CD8-positive, alpha-beta memory T cell (primary cell): ENCODE data around the gene MTHFD2L. TPM values are rescaled to one million over a fixed set of nuclear protein-coding genes. Genes with fewer than 3 reads are reported as not detected.

Experiments used
- CTCF ChIA-PET: fragments of 350-600 bp; sonication (Branson Sonifier 250); formaldehyde crosslinking; loops from one replicate; lab custom pipeline; 2021; ENCODE audit warnings: antibody characterized with exemption; lab: Charles Lee
- POLR2A ChIA-PET: fragments of 350-600 bp; sonication (Branson Sonifier 250); formaldehyde crosslinking; loops from one replicate; lab custom pipeline; 2021; ENCODE audit warnings: antibody characterized with exemption; lab: Charles Lee
- DNase-seq, 5 donors: peaks; one replicate each; pipeline versions ENCODE4 v3.0.0 to v3.0.0-alpha.2; 2020 to 2022; ENCODE audit warnings: mixed read lengths in 1 of 5
- H3K27ac ChIP-seq: one replicate; pipeline ENCODE4 v1.7.0; 2013; ENCODE audit warnings: low read depth, mild to moderate bottlenecking, low read length, moderate library complexity
- H3K27me3 ChIP-seq: 2 replicates; pipeline ENCODE4 v1.7.0; 2013; ENCODE audit warnings: low read length, mild to moderate bottlenecking; ENCODE audit not compliant: insufficient read depth, poor library complexity, severe bottlenecking
- H3K36me3 ChIP-seq: 2 replicates; pipeline ENCODE4 v1.7.0; 2013; ENCODE audit warnings: mild to moderate bottlenecking, low read length, moderate library complexity; ENCODE audit not compliant: insufficient read depth
- H3K4me1 ChIP-seq: 2 replicates; pipeline ENCODE4 v1.7.0; 2013; ENCODE audit warnings: mild to moderate bottlenecking, low read length, moderate library complexity; ENCODE audit not compliant: insufficient read depth
- H3K4me3 ChIP-seq: 2 replicates; pipeline ENCODE4 v1.7.0; 2013; ENCODE audit warnings: mild to moderate bottlenecking, low read length
- H3K9me3 ChIP-seq: 2 replicates; pipeline ENCODE4 v1.7.0; 2013; ENCODE audit warnings: mild to moderate bottlenecking, low read length
- H3K27ac Mint-ChIP-seq, 8 donors: one replicate each; pipeline ENCODE4 v1.8.0; 2020 to 2021; ENCODE audit warnings: mixed read lengths in 8 of 8, mild to moderate bottlenecking in 6 of 8, inconsistent platforms in 3 of 8, moderate library complexity in 3 of 8
- H3K27me3 Mint-ChIP-seq, 2 donors: one replicate each; pipeline ENCODE4 v1.8.0; 2020 to 2021; ENCODE audit warnings: mixed read lengths in 2 of 2, mild to moderate bottlenecking in 1 of 2, moderate library complexity in 1 of 2
- H3K36me3 Mint-ChIP-seq, 3 donors: one replicate each; pipeline ENCODE4 v1.8.0; 2020 to 2021; ENCODE audit warnings: mixed read lengths in 3 of 3, inconsistent platforms in 1 of 3, mild to moderate bottlenecking in 1 of 3
- H3K4me1 Mint-ChIP-seq, 3 donors: one replicate each; pipeline ENCODE4 v1.8.0; 2020 to 2021; ENCODE audit warnings: mixed read lengths in 3 of 3, inconsistent platforms in 1 of 3, mild to moderate bottlenecking in 1 of 3
- H3K4me3 Mint-ChIP-seq, 7 donors: one replicate each; pipeline ENCODE4 v1.8.0; 2020 to 2021; ENCODE audit warnings: mixed read lengths in 7 of 7, mild to moderate bottlenecking in 6 of 7, moderate library complexity in 4 of 7, inconsistent platforms in 2 of 7
- H3K9me3 Mint-ChIP-seq, 5 donors: one replicate each; pipeline ENCODE4 v1.8.0; 2020 to 2022; ENCODE audit warnings: mixed read lengths in 5 of 5, mild to moderate bottlenecking in 3 of 5, moderate library complexity in 2 of 5, inconsistent platforms in 1 of 5
- polyA plus RNA-seq: library from polyadenylated mRNA; unstranded; fragments of 300-500 nt; fragmentation: Illumina TruSeq; gene quantifications from one replicate; pipeline ENCODE4 v1.2.3, GENCODE V29; 2021
- total RNA-seq, 2 experiments: library from RNA; stranded (reverse); gene quantifications; one replicate each; pipeline ENCODE4 v1.2.3, GENCODE V29; 2021

Gene MTHFD2L
- total and polyA plus RNA-seq, 3 experiments from 2014 or later = 5.0 to 8.5 (median 7.5) TPM

DNA sequence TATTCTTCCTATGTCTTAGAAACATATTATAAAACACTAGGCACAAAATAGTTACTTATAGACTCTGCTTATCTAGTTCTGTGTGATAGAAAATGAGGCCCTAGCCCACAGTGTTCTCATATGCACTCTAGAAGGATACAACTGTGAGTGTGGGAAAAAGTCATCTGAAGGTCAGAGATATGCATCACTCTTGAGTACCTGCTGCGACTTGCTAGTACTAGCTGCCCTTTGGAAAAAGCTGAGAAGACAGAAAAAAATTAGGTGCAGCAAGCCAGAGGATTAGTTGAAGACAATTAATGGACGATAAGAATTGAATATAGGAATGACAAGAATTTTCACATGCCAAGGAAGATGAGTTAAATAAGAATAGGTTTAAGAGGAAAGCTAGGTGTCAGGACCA lies 61.3 kb downstream of the MTHFD2L start:
- H3K27me3 ChIP-seq = no peaks in the 10 kb centered on the region
- Mint-ChIP-seq H3K27me3 (peaks cover 0 to 3% of the 10 kb centered on the region in 2 donors), H3K36me3 (peaks cover 2 to 12% (median 3%) of the 10 kb centered on the region in 3 donors), H3K9me3 (peaks cover 0 to 3% (median 0%) of the 10 kb centered on the region in 5 donors), H3K27ac (peak overlapping the region in 1 of 8 donors; percentile 17), H3K4me3 (no peak overlapping the region), H3K4me1 (peaks cover 4 to 7% (median 5%) of the 10 kb centered on the region in 3 donors)
- H3K9me3 ChIP-seq = no peaks in the 10 kb centered on the region
- no peak overlapping the region for H3K27ac ChIP-seq
- no peaks in the 10 kb centered on the region for H3K36me3 ChIP-seq
- H3K4me1 ChIP-seq = no peaks in the 10 kb centered on the region
- DNase-seq = no peak
- CTCF ChIA-PET = no interaction called here
- H3K4me3 ChIP-seq = no peak overlapping the region
- POLR2A ChIA-PET = no interaction called here

DNA sequence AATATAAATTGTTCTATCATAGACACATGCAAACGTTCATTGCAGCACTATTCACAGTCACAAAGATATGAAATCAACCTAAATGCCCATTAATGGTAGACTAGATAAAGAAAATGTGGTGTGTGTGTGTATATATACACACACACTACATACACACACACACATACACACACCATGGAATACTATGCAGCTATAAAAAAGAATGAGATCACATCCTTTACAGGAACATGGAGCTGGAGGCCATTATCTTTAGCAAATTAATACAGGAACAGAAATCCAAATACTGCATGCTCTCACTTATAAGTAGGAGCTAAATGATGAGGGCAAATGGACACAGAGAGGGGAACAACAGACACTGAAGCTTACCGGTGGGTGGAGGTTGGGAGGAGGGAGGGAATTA lies 65.2 kb downstream of the MTHFD2L start:
- DNase-seq = no peak
- Histone ChIP-seq H3K4me1 (no peaks in the 10 kb centered on the region), H3K4me3 (no peak overlapping the region), H3K9me3 (no peaks in the 10 kb centered on the region), H3K36me3 (no peaks in the 10 kb centered on the region), H3K27me3 (no peaks in the 10 kb centered on the region), H3K27ac (no peak overlapping the region)
- H3K4me1 Mint-ChIP-seq = peaks cover 4 to 7% (median 5%) of the 10 kb centered on the region in 3 donors
- no peak overlapping the region for H3K27ac Mint-ChIP-seq
- H3K36me3 Mint-ChIP-seq = peaks cover 6 to 23% (median 8%) of the 10 kb centered on the region in 3 donors
- peaks cover 0 to 3% (median 0%) of the 10 kb centered on the region in 5 donors for H3K9me3 Mint-ChIP-seq
- peaks cover 0 to 3% of the 10 kb centered on the region in 2 donors for H3K27me3 Mint-ChIP-seq
- ChIA-PET CTCF (no interaction called here), POLR2A (no interaction called here)
- H3K4me3 Mint-ChIP-seq = no peak overlapping the region

DNA sequence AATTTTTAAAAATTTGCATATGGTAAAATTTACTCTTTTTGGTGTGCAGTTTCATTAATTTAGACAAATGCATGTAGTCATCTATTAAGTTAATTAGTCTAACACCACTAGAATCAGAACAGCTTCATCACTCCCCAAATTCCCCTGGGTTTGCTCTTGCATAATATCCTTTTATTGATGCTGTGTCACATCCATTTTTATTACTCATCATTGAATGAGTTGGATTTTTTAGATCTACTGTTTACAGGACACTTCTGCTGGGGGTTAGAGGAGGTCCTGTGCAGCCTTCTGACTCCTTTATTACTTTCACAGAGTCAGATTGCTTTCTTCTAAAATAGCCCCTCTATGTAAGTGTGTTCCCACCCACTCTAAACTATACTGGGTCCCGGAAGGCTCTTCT lies 65.9 kb downstream of the MTHFD2L start:
- DNase-seq = no peak
- POLR2A ChIA-PET = no interaction called here
- CTCF ChIA-PET = no interaction called here
- Mint-ChIP-seq H3K4me3 (no peak overlapping the region), H3K4me1 (peaks cover 4 to 7% (median 5%) of the 10 kb centered on the region in 3 donors), H3K9me3 (peaks cover 0 to 3% (median 0%) of the 10 kb centered on the region in 5 donors), H3K27me3 (peaks cover 0 to 3% of the 10 kb centered on the region in 2 donors), H3K36me3 (peaks cover 6 to 23% (median 10%) of the 10 kb centered on the region in 3 donors), H3K27ac (peak overlapping the region in 1 of 8 donors; percentile 14)
- Histone ChIP-seq H3K9me3 (no peaks in the 10 kb centered on the region), H3K36me3 (no peaks in the 10 kb centered on the region), H3K27ac (no peak overlapping the region), H3K4me1 (no peaks in the 10 kb centered on the region), H3K4me3 (no peak overlapping the region), H3K27me3 (no peaks in the 10 kb centered on the region)

DNA sequence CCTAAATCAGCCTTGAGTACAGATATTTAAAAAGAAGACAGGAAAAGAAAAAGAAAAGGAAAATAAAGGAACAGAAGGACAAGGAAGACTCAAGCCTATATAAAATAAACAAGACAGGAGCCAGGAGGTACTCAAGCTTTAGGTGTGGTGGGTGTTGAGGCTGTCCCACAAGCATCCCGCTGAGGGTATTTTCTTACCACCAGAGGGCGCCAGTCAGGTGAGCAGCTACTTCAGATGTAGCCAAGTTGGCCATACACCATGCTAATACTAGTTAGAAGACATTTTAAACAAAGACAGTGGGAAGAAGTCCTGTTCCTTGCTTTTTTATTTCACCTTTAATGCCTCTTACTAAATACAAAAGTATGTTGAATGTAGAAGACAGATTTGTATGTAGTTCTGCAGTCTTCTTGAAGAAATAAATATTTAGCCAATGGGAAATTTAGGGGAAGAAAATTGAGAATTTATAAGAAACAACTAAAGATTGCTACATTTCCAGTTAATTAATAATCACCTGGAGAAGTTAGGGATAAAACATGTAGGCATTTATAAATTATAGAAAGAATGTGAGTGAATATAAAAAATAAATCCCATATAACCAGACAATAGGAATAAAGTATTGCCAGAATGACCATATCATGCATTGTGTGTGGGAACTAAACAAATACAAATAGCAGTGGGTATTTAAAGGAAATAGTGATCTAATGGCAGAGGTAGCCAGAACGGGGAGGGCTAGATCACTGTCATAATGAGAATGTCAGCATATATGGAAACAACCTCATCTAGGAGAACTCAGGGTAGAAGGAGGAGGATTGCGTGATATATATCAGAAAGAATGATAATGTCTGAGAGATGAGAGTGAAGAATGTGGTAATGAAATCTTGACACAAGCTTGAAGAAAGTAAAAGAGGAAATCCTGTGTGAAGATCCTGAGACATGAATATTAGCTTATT lies 71.0 kb downstream of the MTHFD2L start:
- Mint-ChIP-seq H3K27ac (no peak overlapping the region), H3K9me3 (no peaks in the 10 kb centered on the region), H3K4me1 (no peaks in the 10 kb centered on the region), H3K36me3 (peaks cover 6 to 12% (median 9%) of the 10 kb centered on the region in 3 donors), H3K4me3 (no peak overlapping the region), H3K27me3 (no peaks in the 10 kb centered on the region)
- ChIA-PET POLR2A (no interaction called here), CTCF (interaction anchor here (0.7 to 1.7 kb wide), 10 partner anchors 9 to 303 kb away, joined by 3 to 6 read pairs (median 4); no protein-coding TSS in a partner anchor)
- H3K9me3 ChIP-seq = no peaks in the 10 kb centered on the region
- H3K4me1 ChIP-seq = no peaks in the 10 kb centered on the region
- H3K36me3 ChIP-seq = no peaks in the 10 kb centered on the region
- H3K4me3 ChIP-seq = no peak overlapping the region
- no peaks in the 10 kb centered on the region for H3K27me3 ChIP-seq
- DNase-seq = peak; percentile 42 to 73 (median 49)
- no peak overlapping the region for H3K27ac ChIP-seq

DNA sequence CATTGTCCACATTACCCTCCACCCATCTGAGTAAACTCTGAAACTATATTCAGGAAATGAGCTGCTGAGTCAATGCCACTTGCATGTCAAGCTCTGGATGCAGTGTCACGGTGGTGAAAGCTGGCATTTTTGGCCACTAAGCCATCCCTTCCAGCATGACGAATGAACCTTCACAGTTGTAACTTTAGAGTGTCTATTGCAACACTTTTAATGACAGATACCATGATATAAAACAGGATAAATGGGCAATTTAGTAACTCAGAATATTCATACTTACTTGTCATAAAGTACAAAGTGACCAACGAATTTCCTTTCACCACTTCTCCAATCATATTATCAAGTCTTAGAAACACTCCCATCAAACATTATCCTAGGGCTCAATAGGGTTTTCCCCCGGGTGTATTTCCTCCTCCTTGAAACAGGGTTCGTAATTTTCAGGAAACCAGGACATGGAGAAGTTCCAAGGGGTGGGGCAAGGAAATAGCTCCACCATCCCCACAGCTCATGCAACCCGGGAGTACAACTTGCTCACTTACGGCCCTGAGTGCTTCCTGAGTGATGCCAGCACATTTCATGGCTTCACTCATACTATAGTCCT lies 73.1 kb downstream of the MTHFD2L start:
- ChIA-PET POLR2A (no interaction called here), CTCF (no interaction called here)
- H3K27me3 ChIP-seq = no peaks in the 10 kb centered on the region
- H3K27ac ChIP-seq = no peak overlapping the region
- H3K36me3 ChIP-seq = no peaks in the 10 kb centered on the region
- no peak overlapping the region for H3K4me3 Mint-ChIP-seq
- H3K27me3 Mint-ChIP-seq = no peaks in the 10 kb centered on the region
- no peaks in the 10 kb centered on the region for H3K9me3 Mint-ChIP-seq
- no peaks in the 10 kb centered on the region for H3K4me1 ChIP-seq
- no peak for DNase-seq
- H3K4me3 ChIP-seq = no peak overlapping the region
- H3K27ac Mint-ChIP-seq = peak overlapping the region in 1 of 8 donors; percentile 38
- no peaks in the 10 kb centered on the region for H3K9me3 ChIP-seq
- H3K4me1 Mint-ChIP-seq = no peaks in the 10 kb centered on the region
- peaks cover 0 to 5% (median 0%) of the 10 kb centered on the region in 3 donors for H3K36me3 Mint-ChIP-seq

DNA sequence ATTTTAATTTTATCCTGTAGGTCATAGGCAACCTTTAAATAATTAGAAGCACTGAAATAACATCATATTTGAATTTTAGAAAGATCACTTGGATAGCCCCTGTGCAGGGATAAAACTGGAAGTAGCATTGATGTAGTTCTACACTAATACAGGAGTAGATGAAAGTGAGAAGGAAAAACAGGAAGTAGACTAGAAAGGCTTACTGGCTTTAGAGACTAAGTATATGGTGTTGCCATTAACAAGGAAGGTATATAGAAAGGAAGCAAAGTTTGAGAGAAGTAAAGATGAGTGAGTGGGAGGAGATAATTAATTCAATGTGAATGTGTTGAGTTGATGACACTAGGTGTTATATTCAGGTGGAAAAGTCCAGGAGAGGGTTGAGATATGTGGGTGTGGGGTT lies 77.2 kb downstream of the MTHFD2L start:
- ChIA-PET CTCF (no interaction called here), POLR2A (no interaction called here)
- Mint-ChIP-seq H3K9me3 (no peaks in the 10 kb centered on the region), H3K27ac (no peak overlapping the region), H3K27me3 (no peaks in the 10 kb centered on the region), H3K4me1 (no peaks in the 10 kb centered on the region), H3K36me3 (peaks cover 0 to 5% (median 1%) of the 10 kb centered on the region in 3 donors), H3K4me3 (no peak overlapping the region)
- Histone ChIP-seq H3K9me3 (no peaks in the 10 kb centered on the region), H3K27me3 (no peaks in the 10 kb centered on the region), H3K27ac (no peak overlapping the region), H3K36me3 (no peaks in the 10 kb centered on the region), H3K4me3 (no peak overlapping the region), H3K4me1 (no peaks in the 10 kb centered on the region)
- no peak for DNase-seq

DNA sequence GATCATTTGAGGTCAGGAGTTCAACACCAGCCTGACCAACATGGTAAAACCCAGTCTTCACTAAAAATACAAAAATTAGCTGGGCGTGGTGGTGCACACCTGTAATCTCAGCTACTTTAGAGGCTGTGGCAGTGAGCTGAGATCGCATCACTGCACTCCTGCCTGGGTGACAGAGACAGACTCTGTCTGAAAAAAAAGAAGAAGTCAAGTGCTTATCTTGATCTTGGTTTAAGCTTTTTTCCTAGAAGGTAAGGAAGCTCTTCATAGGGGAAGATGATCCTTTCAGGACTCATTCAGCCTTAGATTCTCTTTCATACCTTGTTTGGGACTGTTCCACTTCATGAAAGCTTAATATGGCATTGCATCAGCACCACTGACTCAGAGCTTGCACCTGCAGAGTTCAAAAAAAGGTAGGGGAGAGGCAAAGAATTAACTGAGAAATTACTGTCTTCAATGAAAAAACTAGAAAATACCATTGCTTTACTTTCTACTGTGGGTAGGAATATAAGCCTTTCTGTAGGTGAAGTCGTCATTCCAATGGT lies 79.6 kb downstream of the MTHFD2L start:
- H3K9me3 Mint-ChIP-seq = no peaks in the 10 kb centered on the region
- POLR2A ChIA-PET = no interaction called here
- no peak for DNase-seq
- peaks cover 0 to 5% (median 3%) of the 10 kb centered on the region in 3 donors for H3K36me3 Mint-ChIP-seq
- CTCF ChIA-PET = interaction anchor here (1.0 kb wide), 1 partner anchor 9 kb away, joined by 4 read pairs; no protein-coding TSS in a partner anchor
- no peaks in the 10 kb centered on the region for H3K27me3 Mint-ChIP-seq
- no peak overlapping the region for H3K27ac ChIP-seq
- H3K27ac Mint-ChIP-seq = no peak overlapping the region
- H3K4me3 ChIP-seq = no peak overlapping the region
- H3K4me1 ChIP-seq = no peaks in the 10 kb centered on the region
- no peaks in the 10 kb centered on the region for H3K36me3 ChIP-seq
- H3K4me1 Mint-ChIP-seq = no peaks in the 10 kb centered on the region
- no peaks in the 10 kb centered on the region for H3K27me3 ChIP-seq
- no peaks in the 10 kb centered on the region for H3K9me3 ChIP-seq
- H3K4me3 Mint-ChIP-seq = no peak overlapping the region
